Measurements from ENCODE around the gene THSD4. TPM values are rescaled to one million over a fixed set of nuclear protein-coding genes. Genes with fewer than 3 reads are reported as not detected.

THSD4 gene
- total and polyA plus RNA-seq, 2 donors (not counting 1 experiment from before 2014, with no cell fraction given), result 43.1 to 95.5 TPM

GRCh38 chr15:71275098-71275497 lies 159.8 kb downstream of the THSD4 start:
- DNase-seq (ENCODE audit: low read depth in 2 of 2), result peak; percentile 69 to 83
- no peak overlapping the region for H3K4me3 ChIP-seq (replicated peaks in 1 of 4; ENCODE audit: control extremely low read depth in 1 of 4, insufficient read depth in 1 of 4, low read depth in 3 of 4, low read length in 4 of 4)
- TF ChIP-seq EZH2 (IDR thresholded peaks at IDR 0.05; ENCODE audit: low read length, missing control alignments) (no peak), CTCF (conservative IDR thresholded peaks at IDR 0.05 in 1 of 2, IDR thresholded peaks at IDR 0.05 in 1 of 2; ENCODE audit: low read depth in 1 of 2, low read length in 2 of 2) (no peak)
- H3K9ac ChIP-seq (ENCODE audit: insufficient read depth, low read length), result no peak overlapping the region
- no peaks in the 10 kb centered on the region for H3K27me3 ChIP-seq (ENCODE audit: control insufficient read depth, insufficient read depth, low read length)
- H2AFZ ChIP-seq (ENCODE audit: low read length), result no peak overlapping the region
- no peak overlapping the region for H3K4me2 ChIP-seq (ENCODE audit: extremely low read depth, insufficient read depth, low read length)
- H4K20me1 ChIP-seq (ENCODE audit: control insufficient read depth, extremely low read depth, insufficient read depth, low read length), result no peaks in the 10 kb centered on the region
- peaks cover 19% of the 10 kb centered on the region for H3K4me1 ChIP-seq (ENCODE audit: control insufficient read depth, extremely low read depth, insufficient read depth, low read length)
- peak overlapping the region; percentile 46 for H3K27ac ChIP-seq (ENCODE audit: insufficient read depth, low read length)
- no peaks in the 10 kb centered on the region for H3K9me3 ChIP-seq (ENCODE audit: control insufficient read depth, insufficient read depth, low read depth, low read length)
- H3K36me3 ChIP-seq (ENCODE audit: control insufficient read depth, insufficient read depth, low read length), result no peaks in the 10 kb centered on the region
- H3K79me2 ChIP-seq (ENCODE audit: control insufficient read depth, insufficient read depth, low read length), result no peaks in the 10 kb centered on the region

DNA sequence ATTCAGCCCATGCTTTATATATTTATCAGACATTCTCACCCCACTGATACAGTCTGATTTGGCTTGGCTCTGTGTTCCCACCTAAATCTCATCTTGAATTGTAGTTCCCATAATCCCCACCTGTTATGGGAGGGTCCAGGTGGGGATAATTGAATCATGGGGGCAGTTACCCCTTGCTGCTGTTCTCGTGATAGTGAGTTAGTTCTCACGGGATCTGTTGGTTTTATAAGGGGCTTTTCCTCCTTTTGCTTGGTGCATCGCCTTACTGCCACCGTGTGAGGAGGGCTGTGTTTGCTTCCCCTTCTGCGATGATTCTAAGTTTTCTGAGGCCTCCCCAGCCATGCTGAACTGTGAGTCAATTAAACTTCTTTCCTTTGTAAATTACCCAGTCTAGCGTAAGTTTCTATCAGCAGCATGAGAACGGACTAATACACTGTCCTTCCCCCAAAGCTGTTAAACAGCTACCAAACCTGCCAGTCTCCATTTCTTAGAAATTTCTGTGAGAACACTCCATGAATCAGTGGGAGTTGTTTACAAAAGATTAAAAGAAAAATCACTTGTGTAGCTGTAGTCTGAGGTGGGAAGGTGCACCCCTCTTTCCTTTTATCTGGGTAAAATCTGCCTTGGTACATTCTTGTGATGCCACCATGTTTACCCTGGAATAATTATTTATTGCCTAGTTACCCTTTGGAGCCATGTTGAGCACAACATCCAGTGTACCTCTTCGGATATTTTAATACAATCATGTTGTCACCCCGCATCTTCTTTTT lies 160.5 kb downstream of the THSD4 start:
- no peak overlapping the region for H2AFZ ChIP-seq (ENCODE audit: low read length)
- H3K27ac ChIP-seq (ENCODE audit: insufficient read depth, low read length), result peak overlapping the region; percentile 1
- no peak overlapping the region for H3K4me2 ChIP-seq (ENCODE audit: extremely low read depth, insufficient read depth, low read length)
- no peaks in the 10 kb centered on the region for H3K27me3 ChIP-seq (ENCODE audit: control insufficient read depth, insufficient read depth, low read length)
- no peaks in the 10 kb centered on the region for H3K36me3 ChIP-seq (ENCODE audit: control insufficient read depth, insufficient read depth, low read length)
- no peak overlapping the region for H3K9ac ChIP-seq (ENCODE audit: insufficient read depth, low read length)
- no peaks in the 10 kb centered on the region for H3K9me3 ChIP-seq (ENCODE audit: control insufficient read depth, insufficient read depth, low read depth, low read length)
- peaks cover 19% of the 10 kb centered on the region for H3K4me1 ChIP-seq (ENCODE audit: control insufficient read depth, extremely low read depth, insufficient read depth, low read length)
- no peaks in the 10 kb centered on the region for H3K79me2 ChIP-seq (ENCODE audit: control insufficient read depth, insufficient read depth, low read length)
- no peak overlapping the region for H3K4me3 ChIP-seq (replicated peaks in 1 of 4; ENCODE audit: control extremely low read depth in 1 of 4, insufficient read depth in 1 of 4, low read depth in 3 of 4, low read length in 4 of 4)
- DNase-seq (ENCODE audit: low read depth in 2 of 2), result no peak
- TF ChIP-seq EZH2 (IDR thresholded peaks at IDR 0.05; ENCODE audit: low read length, missing control alignments) (no peak), CTCF (conservative IDR thresholded peaks at IDR 0.05 in 1 of 2, IDR thresholded peaks at IDR 0.05 in 1 of 2; ENCODE audit: low read depth in 1 of 2, low read length in 2 of 2) (no peak)
- H4K20me1 ChIP-seq (ENCODE audit: control insufficient read depth, extremely low read depth, insufficient read depth, low read length), result no peaks in the 10 kb centered on the region

GRCh38 chr15:71276336-71276665 lies 161.0 kb downstream of the THSD4 start:
- Histone ChIP-seq H3K27me3 (ENCODE audit: control insufficient read depth, insufficient read depth, low read length) (no peaks in the 10 kb centered on the region), H3K79me2 (ENCODE audit: control insufficient read depth, insufficient read depth, low read length) (no peaks in the 10 kb centered on the region), H3K27ac (ENCODE audit: insufficient read depth, low read length) (no peak overlapping the region), H3K4me3 (replicated peaks in 1 of 4; ENCODE audit: control extremely low read depth in 1 of 4, insufficient read depth in 1 of 4, low read depth in 3 of 4, low read length in 4 of 4) (no peak overlapping the region), H3K36me3 (ENCODE audit: control insufficient read depth, insufficient read depth, low read length) (peaks cover 2% of the 10 kb centered on the region), H3K9ac (ENCODE audit: insufficient read depth, low read length) (no peak overlapping the region), H3K4me1 (ENCODE audit: control insufficient read depth, extremely low read depth, insufficient read depth, low read length) (peaks cover 21% of the 10 kb centered on the region), H3K4me2 (ENCODE audit: extremely low read depth, insufficient read depth, low read length) (no peak overlapping the region), H4K20me1 (ENCODE audit: control insufficient read depth, extremely low read depth, insufficient read depth, low read length) (no peaks in the 10 kb centered on the region), H3K9me3 (ENCODE audit: control insufficient read depth, insufficient read depth, low read depth, low read length) (no peaks in the 10 kb centered on the region), H2AFZ (ENCODE audit: low read length) (no peak overlapping the region)
- DNase-seq (ENCODE audit: low read depth in 2 of 2), result no peak
- TF ChIP-seq CTCF (conservative IDR thresholded peaks at IDR 0.05 in 1 of 2, IDR thresholded peaks at IDR 0.05 in 1 of 2; ENCODE audit: low read depth in 1 of 2, low read length in 2 of 2), result no peak
- no peak for TF ChIP-seq EZH2 (IDR thresholded peaks at IDR 0.05; ENCODE audit: low read length, missing control alignments)

Data from fibroblast of lung (primary cell).